A549 treated with AZD9567 at 1 μM for 4 hours (cell line): Measurements from ENCODE around the gene ZNF345. TPM values are rescaled to one million over a fixed set of nuclear protein-coding genes. Genes with fewer than 3 reads are reported as not detected.

Experiments used
- total RNA-seq: library from RNA; stranded (reverse); fragments of 200-300 nt; extraction: Qiagen RNA extraction; gene quantifications from 5 replicates; pipeline ENCODE4 v1.2.3, GENCODE V29; 2022; ENCODE audit not compliant: insufficient read depth

ZNF345 gene
- 0.06 to 1.0 TPM (median 0.15 TPM) in 5 replicates for total RNA-seq

DNA sequence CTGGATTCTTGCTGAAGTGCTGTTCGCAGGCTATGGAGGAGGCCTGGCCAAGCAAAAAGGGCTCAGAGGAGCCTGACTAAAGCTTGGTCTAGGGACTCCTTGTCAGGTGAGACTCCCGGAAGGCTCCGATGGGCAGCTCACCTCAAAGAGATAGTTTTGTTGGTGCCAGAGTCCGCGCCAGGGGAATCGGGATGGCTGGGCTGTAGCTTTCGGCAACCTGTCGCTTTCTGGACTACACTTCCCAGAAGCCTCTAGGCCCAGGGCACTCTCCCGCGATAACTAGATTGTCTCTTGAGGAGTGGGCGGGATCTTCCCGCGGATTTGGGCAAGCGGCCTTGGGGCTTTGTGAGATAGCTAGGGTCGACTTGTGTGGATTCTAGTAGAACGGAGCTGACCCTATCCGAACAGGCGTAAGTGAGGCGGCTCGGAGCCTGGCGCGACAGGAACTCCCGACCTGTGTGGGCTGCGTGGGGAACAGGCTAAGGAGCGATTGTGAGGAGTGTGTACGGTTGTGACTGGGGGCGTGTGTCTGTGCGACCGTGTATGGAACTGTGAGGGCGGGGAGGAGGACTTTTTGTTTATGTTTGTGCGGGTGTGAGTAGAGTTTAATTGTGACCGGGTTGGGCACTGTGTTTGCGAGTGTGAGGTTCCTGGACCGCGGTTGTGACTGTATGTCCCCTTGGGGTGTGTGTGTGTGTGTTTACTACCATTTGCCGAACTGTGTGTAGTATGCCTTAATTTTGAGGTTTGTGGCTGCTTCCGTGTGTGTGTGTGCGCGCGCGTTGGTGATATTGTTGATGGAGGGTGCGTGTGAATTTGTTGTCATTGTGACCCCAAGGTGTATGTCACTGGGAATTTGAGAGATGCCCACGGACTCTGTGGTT, at the start of gene ZNF345:
ZNF345 (plus strand) TSS at position 318 of the 884 bp plus-strand sequence. CDS start 25,955 bp downstream, outside the sequence.

GRCh38 chr19:36837906-36838783, 12.5 kb upstream of the ZNF345 start, which contains the start of gene ZNF790:
ZNF790 (minus strand) TSS chr19:36838387; CDS start chr19:36825619, 12,768 bp downstream.

DNA sequence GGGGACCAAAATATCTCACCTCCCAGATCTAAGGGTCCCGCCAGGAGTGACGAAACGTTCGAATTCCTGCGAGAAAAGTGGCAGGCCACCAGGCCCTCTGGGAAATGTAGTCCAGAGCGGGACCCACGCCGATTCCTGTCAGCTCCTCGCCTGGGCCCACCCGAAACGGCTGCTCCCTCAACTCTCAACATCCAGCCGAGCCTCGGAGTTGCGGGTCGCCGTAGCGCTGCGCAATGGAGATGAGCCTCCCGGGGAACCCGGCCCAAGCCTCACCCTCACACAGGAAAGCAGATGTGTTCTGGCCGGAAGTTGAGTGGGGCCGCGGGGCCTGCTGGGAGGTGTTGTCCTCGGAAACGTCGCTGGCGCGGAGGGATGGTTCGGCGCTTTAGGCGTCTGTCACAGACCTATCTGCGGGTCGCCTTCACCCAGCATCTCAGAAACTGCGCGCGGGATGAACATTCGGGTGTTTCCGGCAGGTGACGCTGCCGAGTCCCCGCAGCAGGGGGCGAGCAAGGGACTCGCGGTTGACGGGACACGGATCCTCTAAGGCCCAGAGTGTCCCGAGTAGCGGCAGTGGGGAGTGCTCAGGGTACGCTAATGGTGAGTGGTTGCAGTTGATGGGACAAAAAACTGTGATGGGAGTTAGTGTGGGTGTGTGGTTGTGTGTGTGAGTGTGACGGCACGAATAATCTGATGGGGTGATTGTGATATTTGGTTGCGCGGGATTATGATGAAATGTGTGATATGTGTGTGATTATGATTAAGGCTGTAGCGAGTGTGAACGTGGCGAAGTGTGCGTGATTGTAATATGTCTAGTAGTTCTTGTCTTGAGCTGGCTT, 65.5 kb downstream of the ZNF345 start, which contains the start of the genes ZNF568 and ZNF829:
ZNF568 (plus strand) TSS at position 341 of the 839 bp plus-strand sequence. CDS start 6,439 bp downstream, outside the sequence.
ZNF829 (minus strand) TSS at position 300 of the 839 bp plus-strand sequence. CDS start 1,124 bp downstream, outside the sequence.

Other genes starting within 250 kb of the ZNF345 start
- 0.05 to 0.09 TPM (median 0.05 TPM) in 3 of 5 replicates, not detected in the others for gene ZNF382, start 245.6 kb upstream of the ZNF345 start, total RNA-seq
- gene ZNF461, start 184.0 kb upstream of the ZNF345 start, total RNA-seq = 7.5 to 11.8 TPM (median 7.8 TPM) in 5 replicates
- 8.5 to 15.4 TPM (median 9.9 TPM) in 5 replicates for gene ZNF567, start 163.3 kb upstream of the ZNF345 start, total RNA-seq
- 0.29 to 0.63 TPM (median 0.33 TPM) in 5 replicates for gene ZNF850, start 78.1 kb upstream of the ZNF345 start, total RNA-seq
- gene ZNF790, start 12.5 kb upstream of the ZNF345 start, total RNA-seq = 0.06 to 0.44 TPM (median 0.17 TPM) in 4 of 5 replicates, not detected in the other
- 0.33 to 0.42 TPM (median 0.37 TPM) in 4 of 5 replicates, not detected in the other for gene ZNF829, start 65.4 kb downstream of the ZNF345 start, total RNA-seq
- 0.86 to 5.1 TPM (median 1.1 TPM) in 5 replicates for gene ZNF568, start 65.5 kb downstream of the ZNF345 start, total RNA-seq
- gene ZNF420, start 227.6 kb downstream of the ZNF345 start, total RNA-seq = 4.2 to 6.4 TPM (median 4.6 TPM) in 5 replicates